ENCODE measurements around the gene FSIP1. TPM values are rescaled to one million over a fixed set of nuclear protein-coding genes. Genes with fewer than 3 reads are reported as not detected.

The FSIP1 gene
- polyA plus RNA-seq, 3 donors = 0.10 to 0.48 (median 0.21) TPM

GRCh38 chr15:39781967-39782302 is 706 bp downstream of the FSIP1 start:
- no peaks in the 10 kb centered on the region for H3K27me3 Mint-ChIP-seq (ENCODE audit: low read depth in 3 of 3)
- peak overlapping the region; percentile 25 to 91 (median 81) for H3K4me3 ChIP-seq (replicated peaks in 1 of 3; ENCODE audit: low read depth in 2 of 3, low read length in 3 of 3)
- H3K4me3 Mint-ChIP-seq = peak overlapping the region; percentile 94
- peaks cover 29% of the 10 kb centered on the region for H3K4me1 Mint-ChIP-seq
- no CpG with 5 or more reads among the region's 2 CpGs for WGBS (ENCODE audit: insufficient coverage)
- H3K79me2 ChIP-seq (ENCODE audit: insufficient read depth, low read length) = peaks cover 12% of the 10 kb centered on the region
- TF ChIP-seq CTCF (IDR thresholded peaks at IDR 0.05) = no peak
- peak overlapping the region; percentile 72 for H3K4me2 ChIP-seq (replicated peaks; ENCODE audit: extremely low read depth, low read length, poor library complexity, severe bottlenecking)
- peaks cover 0 to 1% (median 0%) of the 10 kb centered on the region in 7 donors for H3K9me3 Mint-ChIP-seq
- no peaks in the 10 kb centered on the region for H3K9me3 ChIP-seq (replicated peaks in 1 of 2; ENCODE audit: control insufficient read depth in 1 of 2, insufficient read depth in 1 of 2, low read length in 2 of 2)
- H3K36me3 ChIP-seq (replicated peaks in 1 of 2; ENCODE audit: control insufficient read depth in 1 of 2, insufficient read depth in 2 of 2, low read length in 2 of 2) = no peaks in the 10 kb centered on the region
- intact Hi-C loops (cut with micrococcal nuclease) = loop anchor here (10.0 kb wide), 5 partner anchors 153 to 493 kb away; partner anchors contain the start of genes BMF (in 1 of the 2), BUB1B (in 1 of the 2) and EIF2AK4 (in 1 of the 2)
- peak overlapping the region in 1 of 2 donors; percentile 83 for H3K27ac ChIP-seq (ENCODE audit: low read depth in 1 of 2, low read length in 2 of 2)
- H4K20me1 ChIP-seq (ENCODE audit: insufficient read depth, low read length) = no peaks in the 10 kb centered on the region
- DNase-seq = no peak
- no peaks in the 10 kb centered on the region for H3K27me3 ChIP-seq (ENCODE audit: control insufficient read depth in 2 of 2, insufficient read depth in 2 of 2, low read length in 2 of 2)
- H3K27ac Mint-ChIP-seq = peak overlapping the region; percentile 72 to 96 (median 92)
- H2AFZ ChIP-seq (ENCODE audit: insufficient read depth, low read depth, low read length, poor library complexity, severe bottlenecking) = peak overlapping the region; percentile 92
- H3K36me3 Mint-ChIP-seq = peaks cover 0 to 3% of the 10 kb centered on the region in 2 donors
- H3K4me1 ChIP-seq (ENCODE audit: control insufficient read depth in 1 of 2, insufficient read depth in 2 of 2, low read length in 2 of 2) = peaks cover 17 to 20% of the 10 kb centered on the region in 2 donors
- no peak overlapping the region for H3K9ac ChIP-seq (ENCODE audit: insufficient read depth, low read length, poor library complexity, severe bottlenecking)

GRCh38 chr15:39781147-39781966 is 1.3 kb downstream of the FSIP1 start:
- H3K4me1 ChIP-seq (ENCODE audit: control insufficient read depth in 1 of 2, insufficient read depth in 2 of 2, low read length in 2 of 2) = peaks cover 17 to 20% of the 10 kb centered on the region in 2 donors
- H3K36me3 Mint-ChIP-seq = peaks cover 0 to 3% of the 10 kb centered on the region in 2 donors
- H3K79me2 ChIP-seq (ENCODE audit: insufficient read depth, low read length) = peaks cover 12% of the 10 kb centered on the region
- no peak overlapping the region for H3K9ac ChIP-seq (ENCODE audit: insufficient read depth, low read length, poor library complexity, severe bottlenecking)
- peak; percentile 29 to 75 (median 69) for DNase-seq
- H3K27ac Mint-ChIP-seq = peak overlapping the region; percentile 18 to 96 (median 92)
- H3K4me2 ChIP-seq (replicated peaks; ENCODE audit: extremely low read depth, low read length, poor library complexity, severe bottlenecking) = peak overlapping the region; percentile 72
- 100% methylated on average over 1 of the region's 4 CpGs for WGBS (ENCODE audit: insufficient coverage)
- H3K9me3 ChIP-seq (replicated peaks in 1 of 2; ENCODE audit: control insufficient read depth in 1 of 2, insufficient read depth in 1 of 2, low read length in 2 of 2) = no peaks in the 10 kb centered on the region
- no peak overlapping the region for H2AFZ ChIP-seq (ENCODE audit: insufficient read depth, low read depth, low read length, poor library complexity, severe bottlenecking)
- no peaks in the 10 kb centered on the region for H3K27me3 ChIP-seq (ENCODE audit: control insufficient read depth in 2 of 2, insufficient read depth in 2 of 2, low read length in 2 of 2)
- H3K27ac ChIP-seq (ENCODE audit: low read depth in 1 of 2, low read length in 2 of 2) = peak overlapping the region in 1 of 2 donors; percentile 83
- H3K36me3 ChIP-seq (replicated peaks in 1 of 2; ENCODE audit: control insufficient read depth in 1 of 2, insufficient read depth in 2 of 2, low read length in 2 of 2) = no peaks in the 10 kb centered on the region
- no peaks in the 10 kb centered on the region for H3K27me3 Mint-ChIP-seq (ENCODE audit: low read depth in 3 of 3)
- peak overlapping the region; percentile 21 to 94 for H3K4me3 Mint-ChIP-seq
- peaks cover 32% of the 10 kb centered on the region for H3K4me1 Mint-ChIP-seq
- peak overlapping the region in 1 of 3 experiments; percentile 91 for H3K4me3 ChIP-seq (replicated peaks in 1 of 3; ENCODE audit: low read depth in 2 of 3, low read length in 3 of 3)
- peaks cover 0 to 2% (median 0%) of the 10 kb centered on the region in 7 donors for H3K9me3 Mint-ChIP-seq
- no peaks in the 10 kb centered on the region for H4K20me1 ChIP-seq (ENCODE audit: insufficient read depth, low read length)
- no peak for TF ChIP-seq CTCF (IDR thresholded peaks at IDR 0.05)
- intact Hi-C loops (cut with micrococcal nuclease) = loop anchor here (10.0 kb wide), 5 partner anchors 153 to 493 kb away; partner anchors contain the start of genes BMF (in 1 of the 2), BUB1B (in 1 of the 2) and EIF2AK4 (in 1 of the 2)

Data from CD14-positive monocyte (primary cell).